ENCODE data around the gene AQP2. TPM values are rescaled to one million over a fixed set of nuclear protein-coding genes. Genes with fewer than 3 reads are reported as not detected.

The AQP2 gene
- total RNA-seq, 1 donor from 2014 or later: not detected

- Mint-ChIP-seq H3K4me1 (no peaks in the 10 kb centered on the region), H3K4me3 (no peak overlapping the region), H3K9me3 (no peaks in the 10 kb centered on the region), H3K27me3 (peaks cover 21% of the 10 kb centered on the region), H3K27ac (no peak overlapping the region), H3K36me3 (ENCODE audit: low read depth) (no peaks in the 10 kb centered on the region)
- ChIA-PET CTCF (interaction anchor here (0.6 to 2.4 kb wide), 2 partner anchors 13 to 301 kb away, joined by 3 to 8 read pairs; no protein-coding TSS in a partner anchor), POLR2A (no interaction called here)
- no peak for DNase-seq
- ATAC-seq (ENCODE audit: low read depth): no peak
- intact Hi-C loops (cut with micrococcal nuclease): no loop called here
- no peak for TF ChIP-seq CTCF (IDR thresholded peaks at IDR 0.05)
Observed at GRCh38 chr12:49932023-49932422, 18.5 kb upstream of the AQP2 start.

- Mint-ChIP-seq H3K9me3 (no peaks in the 10 kb centered on the region), H3K27ac (no peak overlapping the region), H3K36me3 (ENCODE audit: low read depth) (no peaks in the 10 kb centered on the region), H3K4me1 (no peaks in the 10 kb centered on the region), H3K4me3 (no peak overlapping the region), H3K27me3 (peaks cover 21% of the 10 kb centered on the region)
- POLR2A ChIA-PET: no interaction called here
- ATAC-seq (ENCODE audit: low read depth): no peak
- intact Hi-C loops (cut with micrococcal nuclease): no loop called here
- TF ChIP-seq CTCF (IDR thresholded peaks at IDR 0.05): no peak
- CTCF ChIA-PET: interaction anchor here (0.6 to 2.4 kb wide), 2 partner anchors 13 to 301 kb away, joined by 3 to 8 read pairs; no protein-coding TSS in a partner anchor
- DNase-seq: no peak
Observed at GRCh38 chr12:49932533-49933130, 17.9 kb upstream of the AQP2 start.

- H3K4me1 Mint-ChIP-seq: no peaks in the 10 kb centered on the region
- H3K9me3 Mint-ChIP-seq: no peaks in the 10 kb centered on the region
- intact Hi-C loops (cut with micrococcal nuclease): no loop called here
- no peak overlapping the region for H3K4me3 Mint-ChIP-seq
- TF ChIP-seq CTCF (IDR thresholded peaks at IDR 0.05): no peak
- DNase-seq (no peak), ATAC-seq (ENCODE audit: low read depth) (no peak)
- no peaks in the 10 kb centered on the region for H3K36me3 Mint-ChIP-seq (ENCODE audit: low read depth)
- H3K27ac Mint-ChIP-seq: no peak overlapping the region
- ChIA-PET POLR2A (no interaction called here), CTCF (interaction anchor here (2.4 kb wide), 1 partner anchor 12 kb away, joined by 8 read pairs; no protein-coding TSS in a partner anchor)
- H3K27me3 Mint-ChIP-seq: peaks cover 21% of the 10 kb centered on the region
Observed at GRCh38 chr12:49933796-49934195, 16.7 kb upstream of the AQP2 start.

- ATAC-seq (ENCODE audit: low read depth): no peak
Observed at GRCh38 chr12:49934505-49934904, 16.0 kb upstream of the AQP2 start.

GRCh38 chr12:49936925-49937324 lies 13.6 kb upstream of the AQP2 start:
- H3K4me1 Mint-ChIP-seq: peaks cover 4% of the 10 kb centered on the region
- no peak for TF ChIP-seq CTCF (IDR thresholded peaks at IDR 0.05)
- no peak for ATAC-seq (ENCODE audit: low read depth)
- POLR2A ChIA-PET: interaction anchor here (0.5 kb wide), 1 partner anchor 22 kb away, joined by 5 read pairs; no protein-coding TSS in a partner anchor
- no peaks in the 10 kb centered on the region for H3K36me3 Mint-ChIP-seq (ENCODE audit: low read depth)
- H3K27ac Mint-ChIP-seq: no peak overlapping the region
- H3K27me3 Mint-ChIP-seq: peaks cover 14% of the 10 kb centered on the region
- intact Hi-C loops (cut with micrococcal nuclease): no loop called here
- no peaks in the 10 kb centered on the region for H3K9me3 Mint-ChIP-seq
- CTCF ChIA-PET: interaction anchor here (1.2 kb wide), 1 partner anchor 8 kb away, joined by 4 read pairs; no protein-coding TSS in a partner anchor
- no peak overlapping the region for H3K4me3 Mint-ChIP-seq
- DNase-seq: no peak

More at GRCh38 chr12:49934505-49934904, 16.0 kb upstream of the AQP2 start:
- TF ChIP-seq CTCF (IDR thresholded peaks at IDR 0.05): no peak
- no peaks in the 10 kb centered on the region for H3K9me3 Mint-ChIP-seq
- ChIA-PET CTCF (no interaction called here), POLR2A (no interaction called here)
- no peak overlapping the region for H3K4me3 Mint-ChIP-seq
- H3K27ac Mint-ChIP-seq: no peak overlapping the region
- intact Hi-C loops (cut with micrococcal nuclease): no loop called here
- no peaks in the 10 kb centered on the region for H3K4me1 Mint-ChIP-seq
- no peak for DNase-seq
- no peaks in the 10 kb centered on the region for H3K36me3 Mint-ChIP-seq (ENCODE audit: low read depth)
- peaks cover 17% of the 10 kb centered on the region for H3K27me3 Mint-ChIP-seq

All from activated B cell treated with CpG ODN at 0.5 μM for 24 hours (primary cell).